HG03280 (cell line): ENCODE measurements around the gene SCAF11.

Experiments
- ATAC-seq: cut with Tn5 transposase; IDR thresholded peaks from one replicate; pipeline ENCODE4 v1.9.1; 2021; ENCODE audit warnings: mild to moderate bottlenecking, moderate library complexity; ENCODE audit not compliant: unreplicated experiment

SCAF11 gene

DNA sequence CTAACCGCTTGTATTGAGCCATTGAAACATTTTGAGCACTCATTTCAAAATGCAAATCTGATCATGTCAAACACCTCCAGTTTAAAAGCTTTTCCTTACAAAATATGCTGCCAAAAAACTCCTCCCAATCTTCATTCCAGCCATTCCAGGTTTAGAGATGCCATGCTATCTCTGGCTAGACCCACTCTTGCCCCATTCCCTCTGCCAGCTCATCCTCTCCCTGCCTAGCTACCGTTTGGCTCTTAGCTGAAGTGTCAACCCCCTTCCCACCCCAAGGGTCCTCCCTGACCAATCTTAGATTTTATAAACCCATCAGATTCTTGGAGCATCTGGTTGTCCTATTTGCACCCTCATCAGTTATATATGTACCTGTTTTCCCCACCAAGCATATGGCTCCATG lies 75.0 kb downstream of the SCAF11 start:
- no peak for ATAC-seq

DNA sequence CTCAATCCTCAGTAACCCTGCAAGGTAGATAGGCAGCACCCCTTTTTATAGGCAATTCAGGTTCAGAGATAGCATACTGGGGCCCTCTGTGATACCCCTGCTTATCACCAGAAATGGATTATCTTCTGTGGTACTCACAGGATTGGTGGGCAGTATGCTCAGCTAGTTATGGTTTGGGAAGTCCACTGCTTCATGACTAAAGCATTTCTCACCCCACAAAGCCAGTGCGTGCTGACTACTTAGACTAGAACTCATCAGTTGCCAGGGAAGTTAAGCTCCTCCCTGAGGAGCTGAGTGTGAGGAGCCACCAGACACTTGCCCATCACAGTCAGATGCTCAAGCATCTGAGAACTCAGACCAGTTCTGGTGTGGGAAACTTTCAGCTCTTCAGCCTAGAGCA lies 76.3 kb downstream of the SCAF11 start:
- ATAC-seq, result no peak

DNA sequence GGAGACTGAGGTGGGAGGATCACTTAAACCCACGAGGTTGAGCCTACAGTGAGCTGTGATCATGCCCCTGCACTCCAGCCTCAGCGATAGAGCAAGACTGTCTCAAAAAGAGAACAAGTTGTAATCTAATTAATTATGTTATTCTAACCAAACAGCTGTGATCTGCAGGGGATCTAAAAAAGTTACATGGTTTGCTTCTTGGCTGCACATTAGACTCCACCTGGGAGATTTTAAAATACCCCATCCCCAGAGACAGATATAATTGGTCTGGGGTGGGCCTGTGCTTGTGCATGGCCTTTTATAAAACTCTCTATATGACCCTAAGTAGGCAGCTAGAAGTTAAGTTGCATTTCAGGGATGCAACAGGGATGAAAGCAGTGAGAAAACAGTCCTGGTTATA lies 76.7 kb downstream of the SCAF11 start:
- ATAC-seq, result no peak

DNA sequence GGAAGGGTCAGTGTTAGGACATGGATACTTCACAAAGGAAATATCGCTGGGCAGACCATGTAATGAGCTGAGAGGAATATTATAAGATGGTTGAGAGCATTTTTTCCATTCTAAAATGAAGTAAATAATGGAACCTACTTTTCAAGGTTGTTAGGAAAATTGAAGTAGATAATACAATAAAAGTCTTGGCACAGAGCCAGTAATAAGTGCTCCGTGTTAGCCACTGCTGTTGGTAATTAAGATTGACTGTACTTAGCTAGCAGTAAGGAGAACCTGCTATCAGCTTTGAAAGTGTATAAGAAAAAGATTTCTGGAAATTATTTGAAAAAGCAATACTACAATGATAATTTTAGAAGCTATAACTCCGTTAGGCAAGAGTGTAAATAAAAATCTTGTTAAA lies 77.6 kb downstream of the SCAF11 start:
- ATAC-seq, result no peak

DNA sequence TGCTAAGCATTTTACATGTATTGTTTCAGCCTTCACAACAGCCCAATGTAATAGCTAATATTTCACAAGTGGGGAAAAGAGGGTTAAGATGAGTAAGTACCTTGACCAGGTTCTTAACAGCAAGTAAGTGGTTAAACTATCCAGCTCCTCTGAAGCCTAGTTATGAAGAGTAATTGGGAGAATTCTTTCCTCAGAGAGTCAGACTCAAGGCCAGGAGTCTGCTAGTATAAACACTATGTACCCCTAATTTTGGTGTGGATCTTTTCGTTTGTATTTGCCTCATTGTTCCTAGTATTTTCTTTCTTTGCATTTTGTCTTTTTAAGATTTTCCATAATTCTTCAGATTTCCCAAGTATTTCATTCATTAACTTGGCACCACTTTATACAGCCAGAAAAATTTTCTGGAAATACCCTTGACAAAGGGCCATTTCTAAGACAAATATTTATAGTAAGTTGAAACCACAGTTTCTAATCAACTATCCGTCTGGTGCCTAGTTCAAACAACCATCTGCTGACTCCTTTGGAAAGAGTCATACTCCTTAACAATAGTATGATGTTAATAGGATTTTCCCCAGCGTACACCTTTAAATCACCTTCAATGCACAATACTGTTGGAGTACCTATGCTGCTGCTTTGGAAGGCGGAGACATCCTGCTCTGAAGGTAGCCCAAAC lies 81.2 kb downstream of the SCAF11 start:
- ATAC-seq, result no peak

DNA sequence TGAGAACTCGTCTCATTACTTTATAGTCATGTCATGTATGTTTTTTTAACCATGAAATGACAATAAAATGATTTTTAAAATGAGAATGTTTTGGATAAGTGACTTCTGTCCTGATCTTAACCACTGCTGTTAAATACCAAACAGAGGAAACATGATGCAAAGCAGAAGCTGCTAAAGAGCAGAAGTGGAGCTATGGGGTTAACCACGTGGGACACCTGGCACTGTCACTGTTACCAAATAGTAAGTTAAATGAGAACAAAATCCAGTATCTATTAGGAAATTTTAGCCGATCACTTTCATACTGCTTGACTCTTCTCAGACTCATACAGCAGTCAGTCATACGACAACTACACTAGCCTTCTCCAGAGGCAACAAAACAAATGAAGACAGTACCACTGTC lies 82.4 kb downstream of the SCAF11 start:
- ATAC-seq, result peak; percentile 65

DNA sequence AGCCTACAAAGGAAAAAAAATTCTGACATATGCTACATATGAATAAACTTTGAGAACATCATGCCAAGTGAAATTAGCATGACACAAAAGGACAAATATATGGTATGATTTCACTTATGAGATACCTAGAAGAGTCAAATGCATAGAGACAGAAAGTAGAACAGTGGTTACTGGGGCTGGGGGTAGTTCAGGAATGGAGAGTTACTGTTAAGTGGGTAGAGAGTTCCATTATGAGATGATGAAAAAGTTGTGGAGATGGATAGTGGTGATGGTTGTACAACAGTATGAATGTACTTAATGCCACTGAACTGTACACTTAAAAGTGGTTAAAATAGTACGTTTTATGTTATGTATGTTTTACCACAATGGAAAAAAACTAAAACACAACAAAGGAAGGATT lies 92.3 kb downstream of the SCAF11 start:
- no peak for ATAC-seq

DNA sequence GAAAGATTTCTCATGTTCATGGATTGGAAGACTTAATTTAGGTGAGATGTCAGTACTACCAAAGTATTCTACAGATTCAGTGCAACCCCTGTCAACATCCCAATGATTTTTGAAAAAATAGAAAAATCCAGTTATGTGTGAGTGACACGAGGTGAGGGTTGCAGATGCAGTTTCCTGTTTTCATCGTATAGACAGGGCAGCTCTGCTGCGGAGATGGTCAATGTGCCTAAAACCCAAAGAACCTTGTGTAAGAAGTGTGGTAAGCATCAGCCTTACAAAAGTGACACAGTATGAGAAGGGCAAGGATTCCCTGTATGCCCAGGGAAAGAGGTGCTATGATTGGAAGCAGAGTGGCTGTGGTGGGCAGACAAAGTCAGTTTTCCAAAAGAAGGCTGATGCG lies 94.4 kb downstream of the SCAF11 start:
- ATAC-seq, result no peak

DNA sequence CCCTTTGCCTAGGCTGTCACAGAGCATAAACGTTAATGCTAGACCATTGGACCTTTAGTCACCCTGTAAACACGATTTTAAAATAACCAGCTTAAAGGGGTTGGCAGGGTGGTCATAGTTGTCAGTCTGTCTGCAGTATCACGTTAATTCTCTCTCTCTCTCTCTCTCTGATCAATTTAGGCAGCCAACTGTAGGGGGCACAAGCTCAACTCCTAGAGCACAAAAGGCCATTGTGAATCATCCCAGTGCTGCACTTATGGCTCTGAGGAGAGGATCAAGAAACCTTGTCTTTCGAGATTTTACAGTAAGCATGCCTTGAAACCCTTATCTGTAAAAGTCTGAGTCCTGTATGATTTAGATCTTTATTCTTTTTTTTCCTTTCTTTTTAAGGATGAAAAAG lies 97.1 kb downstream of the SCAF11 start:
- no peak for ATAC-seq

DNA sequence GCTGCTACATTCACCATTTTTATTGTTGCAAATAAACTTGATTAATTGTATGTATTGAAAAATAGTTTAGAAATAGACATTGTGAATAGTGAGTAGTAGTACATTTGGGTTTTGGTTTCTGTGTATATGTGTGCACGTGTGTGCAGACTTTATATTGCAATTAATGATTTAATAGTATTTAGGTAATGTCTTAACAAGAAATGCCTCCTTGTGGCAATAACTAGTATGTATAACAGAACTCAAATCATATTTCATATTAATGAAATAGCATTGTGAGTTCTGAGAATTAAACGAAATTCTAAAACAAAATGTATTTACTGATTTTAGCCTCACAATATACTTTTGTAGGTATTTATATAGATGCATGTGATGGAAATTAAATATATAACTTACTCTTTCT lies 100.1 kb downstream of the SCAF11 start:
- no peak for ATAC-seq

DNA sequence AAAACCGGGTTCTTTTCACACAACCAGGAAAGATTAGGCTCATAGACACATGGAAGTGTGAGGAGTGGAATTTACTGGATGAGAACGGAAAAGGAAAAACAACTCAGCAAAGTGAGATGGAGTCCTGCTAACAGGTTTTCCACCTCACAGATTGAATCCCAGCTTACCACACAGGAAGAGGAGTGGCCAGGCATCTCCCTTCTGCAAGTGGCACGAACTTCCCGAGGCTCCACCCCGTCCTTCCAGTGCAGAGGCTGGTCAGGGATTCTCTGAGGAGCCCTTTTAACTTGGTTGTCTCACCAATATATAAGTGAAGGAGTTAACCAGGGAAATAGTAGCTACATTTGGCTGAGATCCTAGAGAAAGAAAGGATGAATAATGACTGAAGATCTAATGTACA lies 102.8 kb downstream of the SCAF11 start:
- ATAC-seq, result no peak

DNA sequence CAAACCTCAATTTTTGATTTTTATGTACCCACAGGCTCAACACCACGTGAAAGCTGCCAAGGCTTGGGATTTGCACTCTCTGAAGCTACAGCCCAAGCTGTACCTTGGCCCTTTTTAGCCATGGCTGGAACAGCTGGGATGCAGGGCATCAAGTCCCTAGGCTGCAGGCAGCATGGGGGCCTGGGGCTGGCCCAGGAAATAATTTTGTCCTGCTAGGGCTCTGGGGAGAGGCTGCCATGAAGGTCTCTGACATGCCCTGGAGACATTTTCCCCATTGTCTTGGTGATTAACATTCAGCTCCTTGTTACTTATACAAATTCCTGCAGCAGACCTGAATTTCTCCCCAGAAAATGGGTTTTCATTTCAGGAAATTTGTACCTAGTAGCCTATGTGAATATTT lies 103.7 kb downstream of the SCAF11 start:
- ATAC-seq, result no peak

DNA sequence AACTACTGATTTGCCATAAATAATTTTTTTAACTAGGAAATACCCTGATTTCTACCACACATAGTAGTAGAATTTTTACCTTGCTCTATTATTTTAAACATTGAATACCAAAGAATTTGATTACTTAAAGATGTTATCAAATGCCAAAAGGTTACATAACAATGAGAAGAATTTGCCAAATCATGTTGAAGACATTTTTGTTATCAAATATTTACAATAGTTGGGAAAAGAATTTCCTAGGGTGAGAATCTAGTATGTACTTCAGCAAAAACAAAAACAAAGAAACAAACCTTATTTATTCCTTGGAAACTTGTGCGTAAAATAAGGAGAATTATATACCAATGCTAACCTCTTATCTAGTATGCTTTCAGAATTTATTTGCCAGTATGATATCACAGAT lies 107.2 kb downstream of the SCAF11 start:
- no peak for ATAC-seq

DNA sequence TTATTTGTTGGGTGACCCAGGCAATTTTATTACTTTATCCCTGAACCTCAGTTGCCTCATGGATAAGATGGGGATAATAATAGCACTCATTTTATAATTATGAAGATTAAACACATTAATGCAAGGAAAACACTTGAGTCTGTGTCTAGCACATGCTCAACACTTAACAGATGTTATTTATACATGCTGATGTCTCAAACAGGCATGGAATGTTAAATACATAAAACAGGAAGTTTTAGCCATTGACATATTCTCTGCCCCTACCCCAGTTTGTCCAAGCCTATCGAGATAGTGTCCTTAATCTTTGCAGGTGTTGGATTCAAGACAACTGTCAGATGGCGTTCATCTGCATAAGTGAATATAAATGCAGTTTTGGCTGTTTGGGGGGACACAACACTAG lies 109.8 kb downstream of the SCAF11 start:
- ATAC-seq, result no peak

DNA sequence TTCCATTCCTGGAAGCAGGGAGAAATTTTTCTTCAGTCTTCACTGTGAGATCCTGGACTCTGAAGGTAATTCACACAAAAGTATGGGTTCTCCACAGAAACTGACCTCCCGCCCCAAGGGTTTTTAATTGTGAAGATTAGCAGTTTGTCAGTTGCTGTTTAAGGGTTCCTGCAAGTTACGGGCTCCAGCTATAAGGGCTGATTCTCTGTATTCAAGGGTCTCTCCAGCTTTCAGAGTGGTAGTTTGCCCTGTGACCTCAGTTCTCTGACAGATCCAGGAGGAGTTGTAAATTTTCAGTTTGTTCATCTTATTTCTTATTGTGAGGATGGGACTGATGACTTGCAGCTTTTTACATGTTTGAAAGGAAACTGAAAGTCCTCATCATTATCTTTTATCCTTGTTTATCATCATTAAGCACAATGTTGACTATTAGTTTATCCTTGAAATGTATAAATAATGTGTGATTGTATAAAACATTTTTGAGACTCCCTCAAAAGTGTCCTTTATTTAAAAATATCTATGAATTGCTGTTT lies 110.9 kb downstream of the SCAF11 start:
- ATAC-seq, result no peak

DNA sequence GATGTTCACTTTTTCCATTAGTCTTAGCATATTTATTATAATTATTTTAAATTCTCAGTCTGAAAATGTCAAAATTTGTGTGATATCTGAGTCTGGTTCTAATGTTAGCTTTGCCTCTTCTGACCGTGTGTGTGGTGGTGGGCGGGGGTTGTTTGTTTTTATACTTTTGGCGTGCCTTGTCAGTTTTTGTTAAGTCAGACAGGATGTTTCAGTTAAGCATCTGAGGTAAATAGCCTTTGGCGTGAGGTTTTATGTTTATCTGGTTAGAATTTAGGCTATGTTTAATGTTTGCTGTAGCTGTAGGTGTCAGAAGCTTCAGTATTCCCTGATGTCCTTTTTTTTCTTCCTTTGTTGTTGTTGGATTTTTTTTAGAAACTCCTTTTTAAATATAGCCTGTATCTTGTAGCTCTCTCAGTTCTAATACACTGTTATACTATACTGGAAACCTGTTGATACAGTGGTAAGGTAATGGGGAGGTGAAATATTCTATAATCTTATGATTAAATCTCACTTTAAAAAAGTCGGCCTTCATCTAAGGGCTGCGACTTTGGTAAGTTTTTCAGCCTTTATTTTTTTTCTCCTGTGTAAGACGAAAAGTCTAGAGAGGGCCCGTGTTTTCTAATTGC lies 111.6 kb downstream of the SCAF11 start:
- no peak for ATAC-seq

DNA sequence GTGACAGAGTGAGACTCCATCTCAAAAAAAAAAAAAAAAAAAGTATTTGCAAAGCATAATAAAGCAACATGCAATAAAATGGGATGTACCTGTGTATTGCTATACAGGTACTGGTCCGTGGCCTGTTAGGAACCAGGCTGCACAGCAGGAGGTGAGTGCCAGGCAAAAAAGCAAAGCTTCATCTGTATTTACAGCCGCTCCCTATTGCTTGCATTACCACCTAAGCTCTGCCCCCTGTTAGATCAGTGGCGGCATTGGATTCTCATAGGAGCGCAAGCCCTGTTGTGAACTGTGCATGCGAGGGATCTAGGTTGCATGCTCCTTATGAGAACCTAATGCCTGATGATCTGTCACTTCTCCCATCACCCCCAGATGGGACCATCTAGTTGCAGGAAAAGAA lies 113.3 kb downstream of the SCAF11 start:
- ATAC-seq, result no peak

DNA sequence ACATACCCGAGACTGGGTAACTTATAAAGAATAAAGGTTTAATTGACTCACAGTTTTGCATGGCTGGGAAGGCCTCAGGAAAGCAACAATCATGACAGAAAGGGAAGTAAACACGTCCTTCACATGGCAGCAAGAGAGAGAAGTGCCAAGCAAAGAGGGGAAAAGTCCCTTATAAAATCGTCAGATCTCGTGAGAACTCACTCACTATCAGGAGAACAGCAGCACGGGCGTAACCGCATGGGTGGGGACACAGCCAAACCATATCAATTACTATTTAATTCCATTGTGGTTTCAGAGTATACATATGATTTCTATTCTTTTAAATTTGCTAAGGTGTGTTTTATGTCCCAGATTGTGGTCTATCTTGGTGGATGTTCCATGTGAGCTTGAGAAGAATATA lies 117.9 kb downstream of the SCAF11 start:
- ATAC-seq, result no peak
